Ovary (tissue), 10 donors: Measurements from ENCODE around the gene C1orf87. TPM values are rescaled to one million over a fixed set of nuclear protein-coding genes. Genes with fewer than 3 reads are reported as not detected.

Experiments used
- DNase-seq, 5 donors: peaks; one replicate each; pipeline ENCODE4 v3.0.0-alpha.2; 2019 to 2020
- H3K27ac ChIP-seq, 2 donors: fragments of 200-600 bp; one replicate each; pipeline versions ENCODE4 v1.5.1 to v1.8.0; 2019 to 2022
- H3K27me3 ChIP-seq: fragments of 200-600 bp; one replicate; pipeline ENCODE4 v1.8.0; 2022
- H3K36me3 ChIP-seq: fragments of 200-600 bp; sonication (generic); one replicate; pipeline ENCODE4 v1.5.1; 2019
- H3K4me1 ChIP-seq: one replicate; pipeline ENCODE4 v1.8.1; 2013; ENCODE audit warnings: mild to moderate bottlenecking, moderate library complexity; ENCODE audit not compliant: insufficient read depth
- H3K4me3 ChIP-seq: fragments of 200-600 bp; sonication (generic); one replicate; pipeline ENCODE4 v1.5.1; 2017
- H3K9me3 ChIP-seq, 2 donors: fragments of 200-600 bp in 1 of 2; sonication (generic) in 1 of 2; one replicate each; pipeline versions ENCODE4 v1.5.1 to v1.8.1; 2013 to 2019; ENCODE audit warnings: mild to moderate bottlenecking in 1 of 2, moderate library complexity in 1 of 2
- CTCF ChIP-seq, 3 donors: fragments of 450-650 bp in 2 of 3; fragments of 200-600 bp in 1 of 3; IDR thresholded peaks; one replicate each; pipeline versions ENCODE4 v1.5.1 to v1.8.0; 2016 to 2022; ENCODE audit warnings: antibody characterized with exemption in 3 of 3, mild to moderate bottlenecking in 1 of 3
- EP300 ChIP-seq: sonication (generic); formaldehyde crosslinking; IDR thresholded peaks from one replicate; pipeline ENCODE4 v1.6.1; 2017; ENCODE audit warnings: antibody characterized with exemption
- POLR2A ChIP-seq: fragments of 450-650 bp; IDR thresholded peaks from one replicate; pipeline ENCODE4 v1.6.1; 2017; ENCODE audit warnings: antibody characterized with exemption, mild to moderate bottlenecking, moderate library complexity
- WGBS, 3 donors: extraction: QIAGEN DNeasy Blood & Tissue Kit in 1 of 3; methylation state at CpG; one replicate each; pipeline versions ENCODE4 v1.1.5 to v1.1.7; 2013 to 2017; 5-methylcytosine and 5-hydroxymethylcytosine counted together
- intact Hi-C, 4 donors: fragments of 100-400 bp; cut with DNase I; formaldehyde crosslinking; loops; one replicate each; pipeline versions ENCODE4 v1.11.0 to v1.15.1; 2022 to 2023
- long read RNA-seq, 3 donors: library from polyadenylated mRNA in 2 of 3; unstranded in 2 of 3; transcript quantifications; one replicate each; pipeline ENCODE4 v2.0.0 and lab custom pipeline, GENCODE V29; 2021 to 2026
- polyA plus RNA-seq, 2 donors: library from polyadenylated mRNA; stranded (reverse); fragments of 200-250 nt in 1 of 2; fragments of 350-450 nt in 1 of 2; fragmentation: Illumina TruSeq in 1 of 2; extraction: RNeasy Lipid Tissue Mini Kit (QIAGEN cat#74804) in 1 of 2; gene quantifications; one replicate each; pipeline ENCODE4 v1.2.3, GENCODE V29; 2013 to 2014
- total RNA-seq, 7 donors: library from RNA; depleted of rRNA in 2 of 7; stranded (reverse); fragments of >200 nt in 2 of 7; fragmentation: NEBNext Ultra II Directional in 3 of 7; extraction: Animal tissue kit (Norgen Biotek cat#: 25700) in 3 of 7; gene quantifications; one replicate each; pipeline versions ENCODE4 v1.1.0 to v1.2.4, GENCODE V29; 2016 to 2023
- donor health status: DM: no; HTN: no; CAD: no; lungs with moderate emphysema.
- donor health status: DM: no; HTN: no; CAD: no.
- donor health status: Bipolar disorder and iron deficiency.
- donor health status: DM: yes; HTN: yes; CAD: no.
- donor health status: DM: no; HTN: no; CAD: no.
- donor health status: DM: yes; HTN: yes; CAD: no.

Gene C1orf87
- total RNA-seq (10 to 100 TPM in 1 of 7 donors, under 1 TPM in 4, not detected in 2; 0.72 to 17.6 (median 0.72) TPM), polyA plus RNA-seq (1 to 10 TPM in 1 of 2 donors, under 1 TPM in 1; 0.04 to 4.4 TPM)
- long read RNA-seq, donor 1, result 0 reads
- long read RNA-seq, donor 2, result 0 reads
- long read RNA-seq, donor 3, partial matches to known transcripts, result 0 of 1 reads
- long read RNA-seq, donor 3, other reads (novel, unspliced or antisense), result 0 of 1 reads

GRCh38 chr1:60073605-60074278, at the start of gene C1orf87:
Gene C1orf87 (minus strand): TSS chr1:60073770. CDS start chr1:60072643, 1,127 bp downstream.
- no peak for TF ChIP-seq CTCF (IDR thresholded peaks at IDR 0.05)
- TF ChIP-seq POLR2A, result no peak
- no peak for TF ChIP-seq EP300
- no peak for DNase-seq
- Histone ChIP-seq H3K36me3 (no peaks in the 10 kb centered on the region), H3K4me3 (no peak within 1 kb of the TSS), H3K9me3 (peaks cover 0 to 3% of the 10 kb centered on the region in 2 donors), H3K4me1 (no peaks in the 10 kb centered on the region), H3K27ac (no peak within 1 kb of the TSS), H3K27me3 (no peaks in the 10 kb centered on the region)
- intact Hi-C loops, result no loop called here
- 20 to 54% (median 25%) methylated on average over 21 to 36 of the region's 36 CpGs for WGBS, 3 donors

- intact Hi-C loops, result no loop called here
- Histone ChIP-seq H3K9me3 (no peaks in the 10 kb centered on the region), H3K4me1 (no peaks in the 10 kb centered on the region), H3K36me3 (no peaks in the 10 kb centered on the region), H3K27ac (no peak overlapping the region), H3K4me3 (no peak overlapping the region), H3K27me3 (no peaks in the 10 kb centered on the region)
- TF ChIP-seq CTCF (IDR thresholded peaks at IDR 0.05) (no peak), POLR2A (no peak), EP300 (no peak)
- no peak for DNase-seq
- WGBS, 3 donors, result 47 to 61% (median 60%) methylated on average over 4 of the region's 4 CpGs
These were observed 44.5 kb upstream of the C1orf87 start for GRCh38 chr1:60118085-60118484.

GRCh38 chr1:60114745-60115318, 41.3 kb upstream of the C1orf87 start:
- no peak overlapping the region for H3K4me3 ChIP-seq
- WGBS, 3 donors, result 59 to 70% (median 63%) methylated on average over 7 of the region's 7 CpGs
- H3K4me1 ChIP-seq, result no peaks in the 10 kb centered on the region
- H3K9me3 ChIP-seq, result no peaks in the 10 kb centered on the region
- no peak for DNase-seq
- no peak overlapping the region for H3K27ac ChIP-seq
- no peaks in the 10 kb centered on the region for H3K27me3 ChIP-seq
- intact Hi-C loops, result no loop called here
- TF ChIP-seq POLR2A (no peak), EP300 (no peak), CTCF (IDR thresholded peaks at IDR 0.05) (no peak)
- no peaks in the 10 kb centered on the region for H3K36me3 ChIP-seq

- TF ChIP-seq EP300 (no peak), POLR2A (no peak), CTCF (IDR thresholded peaks at IDR 0.05) (no peak)
- no peak overlapping the region for H3K4me3 ChIP-seq
- H3K36me3 ChIP-seq, result no peaks in the 10 kb centered on the region
- 71 to 93% (median 80%) methylated on average over 1 of the region's 1 CpG for WGBS, 3 donors
- intact Hi-C loops, result no loop called here
- H3K27ac ChIP-seq, result no peak overlapping the region
- DNase-seq, result no peak
- no peaks in the 10 kb centered on the region for H3K4me1 ChIP-seq
- H3K27me3 ChIP-seq, result no peaks in the 10 kb centered on the region
- no peaks in the 10 kb centered on the region for H3K9me3 ChIP-seq
These were observed 40.0 kb upstream of the C1orf87 start for GRCh38 chr1:60113596-60113995.
